Heart left ventricle (tissue), 16 donors: ENCODE data around the gene HSF4. TPM values are rescaled to one million over a fixed set of nuclear protein-coding genes. Genes with fewer than 3 reads are reported as not detected.
A peak's percentile ranks its signal among the peaks of the same experiment; 100 is the strongest.

ENCODE experiments used
- ATAC-seq, 4 donors: fragments of 200-7000 bp; cut with Tn5 transposase; one replicate each; pipeline ENCODE4 v1.9.1; 2020 to 2022; ENCODE audit warnings: moderate library complexity in 4 of 4, mild to moderate bottlenecking in 3 of 4, moderate number of reproducible peaks in 1 of 4
- DNase-seq, 5 donors: peaks; one replicate each; pipeline ENCODE4 v3.0.0-alpha.2; 2020
- H3K27ac ChIP-seq, 12 donors: fragments of 200-600 bp; sonication (generic) in 4 of 12; one replicate each; pipeline versions ENCODE4 v1.5.0 to v1.8.0; 2016 to 2022; ENCODE audit warnings: mild to moderate bottlenecking in 2 of 12
- H3K27me3 ChIP-seq, 9 donors: fragments of 200-600 bp; sonication (generic) in 2 of 9; one replicate each; pipeline versions ENCODE4 v1.5.1 to v1.8.0; 2016 to 2022; ENCODE audit warnings: mild to moderate bottlenecking in 3 of 9
- H3K36me3 ChIP-seq, 9 donors: fragments of 200-600 bp; sonication (generic) in 2 of 9; one replicate each; pipeline versions ENCODE4 v1.5.0 to v1.8.0; 2018 to 2022; ENCODE audit warnings: mild to moderate bottlenecking in 2 of 9
- H3K4me1 ChIP-seq, 12 donors: fragments of 200-600 bp; sonication (generic) in 4 of 12; one replicate each; pipeline versions ENCODE4 v1.5.0 to v1.8.0; 2016 to 2022; ENCODE audit warnings: mild to moderate bottlenecking in 3 of 12
- H3K4me3 ChIP-seq, 12 donors: fragments of 200-600 bp; sonication (generic) in 4 of 12; one replicate each; pipeline versions ENCODE4 v1.5.0 to v1.8.0; 2017 to 2022; ENCODE audit warnings: mild to moderate bottlenecking in 9 of 12, moderate library complexity in 4 of 12
- H3K9me3 ChIP-seq, 12 donors: fragments of 200-600 bp; sonication (generic) in 4 of 12; one replicate each; pipeline versions ENCODE4 v1.5.0 to v1.8.0; 2016 to 2022; ENCODE audit warnings: mild to moderate bottlenecking in 1 of 12
- POLR2A ChIP-seq, 2 donors: fragments of 450-650 bp; IDR thresholded peaks; one replicate each; pipeline ENCODE4 v1.6.1; 2017; ENCODE audit warnings: antibody characterized with exemption in 2 of 2, mild to moderate bottlenecking in 2 of 2, moderate library complexity in 2 of 2
- WGBS, 4 donors: extraction: QIAGEN DNeasy Blood & Tissue Kit in 2 of 4; methylation state at CpG; one replicate each; pipeline versions ENCODE4 v1.1.5 to v1.1.7; 2013 to 2018; 5-methylcytosine and 5-hydroxymethylcytosine counted together
- intact Hi-C, 10 donors: fragments of 100-400 bp; cut with DNase I; formaldehyde crosslinking; loops; one replicate each; pipeline versions ENCODE4 v1.11.1 to v1.14.2; 2022
- polyA plus RNA-seq, 2 donors: library from polyadenylated mRNA; stranded (reverse); fragments of 200-250 nt; gene quantifications; one replicate each; pipeline ENCODE4 v1.2.3, GENCODE V29; 2013
- total RNA-seq, 9 donors: library from RNA; depleted of rRNA in 2 of 9; stranded (reverse); fragments of >200 nt in 2 of 9; fragmentation: NEBNext Ultra II Directional in 3 of 9; extraction: Animal tissue kit (Norgen Biotek cat#: 25700) in 3 of 9; gene quantifications; one replicate each; pipeline versions ENCODE4 v1.1.0 to v1.2.4, GENCODE V29; 2016 to 2023
- TF ChIP-seq, protein P1 (sequence below), 12 donors: fragments of 200-600 bp; sonication (generic) in 4 of 12; IDR thresholded peaks; one replicate each; pipeline versions ENCODE4 v1.5.0 to v1.8.0; 2018 to 2022; ENCODE audit warnings: antibody characterized with exemption in 12 of 12, mild to moderate bottlenecking in 5 of 12
- donor health status: ischemic (EF 13 %, LVEDD 7.1; RV severe dilation, severe dysfunction).
- donor health status: healthy with polysubstance abuse.
- donor health status: DM: no; HTN: yes; CAD: no.
- donor health status: DM: no; HTN: no; CAD: no.
- donor health status: ischemic (EF 25% LVEDD 6.9; RV normal size, moderate dysfunction).
- donor health status: ischemic (EF 25% LVEDD 5.7; RV mildly dilated, moderate dysfunction).
- donor health status: healthy.
- donor health status: DM: yes; HTN: yes; CAD: no.
- donor health status: ischemic (EF 35%, LVEDD 5.7; RV mildly dilated, moderate dysfunction).
- donor health status: nonischemic (EF 11% LVEDD 7.7; RV severe dilation, severe dysfunction).
- donor health status: DM: yes; HTN: yes; CAD: no.
- donor health status: PGD.
- donor health status: ischemic (EF 29% LVEDD 5.4; RV normal size, mild dysfunction).
- donor health status: nonischemic (EF 23%, LVEDD 6.1; RV moderate dilation, normal function).

Gene HSF4
- total and polyA plus RNA-seq, 11 donors = 5.9 to 62.5 (median 35.4) TPM

- ATAC-seq (no peak), DNase-seq (no peak)
- TF ChIP-seq, protein P1, sequence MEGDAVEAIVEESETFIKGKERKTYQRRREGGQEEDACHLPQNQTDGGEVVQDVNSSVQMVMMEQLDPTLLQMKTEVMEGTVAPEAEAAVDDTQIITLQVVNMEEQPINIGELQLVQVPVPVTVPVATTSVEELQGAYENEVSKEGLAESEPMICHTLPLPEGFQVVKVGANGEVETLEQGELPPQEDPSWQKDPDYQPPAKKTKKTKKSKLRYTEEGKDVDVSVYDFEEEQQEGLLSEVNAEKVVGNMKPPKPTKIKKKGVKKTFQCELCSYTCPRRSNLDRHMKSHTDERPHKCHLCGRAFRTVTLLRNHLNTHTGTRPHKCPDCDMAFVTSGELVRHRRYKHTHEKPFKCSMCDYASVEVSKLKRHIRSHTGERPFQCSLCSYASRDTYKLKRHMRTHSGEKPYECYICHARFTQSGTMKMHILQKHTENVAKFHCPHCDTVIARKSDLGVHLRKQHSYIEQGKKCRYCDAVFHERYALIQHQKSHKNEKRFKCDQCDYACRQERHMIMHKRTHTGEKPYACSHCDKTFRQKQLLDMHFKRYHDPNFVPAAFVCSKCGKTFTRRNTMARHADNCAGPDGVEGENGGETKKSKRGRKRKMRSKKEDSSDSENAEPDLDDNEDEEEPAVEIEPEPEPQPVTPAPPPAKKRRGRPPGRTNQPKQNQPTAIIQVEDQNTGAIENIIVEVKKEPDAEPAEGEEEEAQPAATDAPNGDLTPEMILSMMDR (IDR thresholded peaks at IDR 0.05) = no peak
- TF ChIP-seq POLR2A (IDR thresholded peaks at IDR 0.05) = no peak
- WGBS, 4 donors = 58 to 66% (median 63%) methylated on average over 5 to 6 of the region's 6 CpGs
- H3K27me3 ChIP-seq = no peaks in the 10 kb centered on the region
- no peaks in the 10 kb centered on the region for H3K9me3 ChIP-seq
- H3K36me3 ChIP-seq = peaks cover 0 to 77% (median 61%) of the 10 kb centered on the region in 9 donors
- intact Hi-C loops = no loop called here
- H3K4me3 ChIP-seq = no peak overlapping the region
- H3K4me1 ChIP-seq = peaks cover 0 to 38% (median 20%) of the 10 kb centered on the region in 12 donors
- no peak overlapping the region for H3K27ac ChIP-seq
Measured at GRCh38 chr16:67197704-67198103, 33.2 kb downstream of the HSF4 start.

DNA sequence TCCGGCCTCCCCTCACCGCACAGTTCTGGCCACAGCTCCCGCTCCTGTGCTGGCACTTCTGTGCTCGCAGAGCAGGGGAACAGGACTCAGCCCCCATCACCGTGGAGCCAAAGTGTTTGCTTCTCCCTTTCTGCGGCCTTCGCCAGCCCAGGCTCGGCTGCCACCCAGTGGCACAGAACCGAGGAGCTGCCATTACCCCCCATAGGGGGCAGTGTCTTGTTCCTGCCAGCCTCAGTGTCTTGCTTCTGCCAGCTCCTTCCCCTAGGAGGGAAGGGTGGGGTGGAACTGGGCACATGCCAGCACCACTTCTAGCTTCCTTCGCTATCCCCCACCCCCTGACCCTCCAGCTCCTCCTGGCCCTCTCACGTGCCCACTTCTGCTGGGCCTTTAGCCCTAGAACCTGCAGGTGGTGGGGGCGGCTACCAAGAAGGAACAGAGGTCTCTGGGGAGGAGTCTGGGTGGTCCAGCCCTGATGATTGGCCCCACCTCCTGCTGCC lies 33.7 kb downstream of the HSF4 start:
- Histone ChIP-seq H3K4me1 (peaks cover 0 to 32% (median 14%) of the 10 kb centered on the region in 12 donors), H3K27me3 (no peaks in the 10 kb centered on the region), H3K36me3 (peaks cover 0 to 83% (median 67%) of the 10 kb centered on the region in 9 donors), H3K27ac (peak overlapping the region in 1 of 12 donors; percentile 27), H3K4me3 (no peak overlapping the region), H3K9me3 (no peaks in the 10 kb centered on the region)
- 47 to 64% (median 56%) methylated on average over 12 of the region's 12 CpGs for WGBS, 4 donors
- intact Hi-C loops = no loop called here
- no peak for DNase-seq
- TF ChIP-seq POLR2A (IDR thresholded peaks at IDR 0.05) = no peak
- TF ChIP-seq, protein P1 (IDR thresholded peaks at IDR 0.05) = peak; percentile 39 to 75 (median 54)
- ATAC-seq = peak in 3 of 4 donors; percentile 36 to 59 (median 53)

- Histone ChIP-seq H3K9me3 (no peaks in the 10 kb centered on the region), H3K36me3 (peaks cover 0 to 86% (median 68%) of the 10 kb centered on the region in 9 donors), H3K4me3 (peak within 1 kb of the TSS in 1 of 12 donors; percentile 7), H3K4me1 (peaks cover 0 to 23% (median 9%) of the 10 kb centered on the region in 12 donors), H3K27ac (peak within 1 kb of the TSS in 1 of 12 donors; percentile 27), H3K27me3 (no peaks in the 10 kb centered on the region)
- ATAC-seq = peak in 3 of 4 donors; percentile 4 to 32 (median 7)
- no peak for DNase-seq
- WGBS, 4 donors = 47 to 72% (median 55%) methylated on average over 14 to 61 of the region's 61 CpGs
- TF ChIP-seq, protein P1 (IDR thresholded peaks at IDR 0.05) = peak in 5 of 12 donors; percentile 13 to 40 (median 36)
- TF ChIP-seq POLR2A (IDR thresholded peaks at IDR 0.05) = no peak
- intact Hi-C loops = no loop called here
Measured at GRCh38 chr16:67199011-67199807, 34.7 kb downstream of the HSF4 start, which contains the start of gene ELMO3. TSS of gene ELMO3 (plus strand) at chr16:67199131. CDS start at chr16:67199327, 196 bp downstream.

DNA sequence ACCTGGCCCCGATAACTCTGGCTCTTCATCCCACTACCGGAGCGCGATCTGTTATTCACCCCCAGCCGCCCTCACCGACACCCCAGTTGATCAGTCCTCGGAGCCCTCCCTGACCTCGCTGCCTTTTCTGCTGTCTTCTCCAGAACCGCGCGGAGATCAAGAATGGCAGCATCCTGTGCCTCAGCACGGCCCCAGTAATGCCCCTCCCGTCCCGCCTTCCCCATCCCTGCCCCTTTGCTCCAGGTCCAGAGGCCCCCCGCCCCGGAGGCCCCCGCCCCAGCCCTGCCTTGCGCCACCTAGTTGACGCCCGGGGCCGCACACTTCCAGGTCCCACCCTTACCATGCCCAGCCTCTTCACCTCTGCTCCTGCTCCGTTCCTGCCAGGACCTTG lies 35.3 kb downstream of the HSF4 start:
- no peak for TF ChIP-seq POLR2A (IDR thresholded peaks at IDR 0.05)
- TF ChIP-seq, protein P1 (IDR thresholded peaks at IDR 0.05) = no peak
- H3K4me3 ChIP-seq = no peak overlapping the region
- no peaks in the 10 kb centered on the region for H3K27me3 ChIP-seq
- no peak overlapping the region for H3K27ac ChIP-seq
- ATAC-seq (peak in 3 of 4 donors; percentile 6 to 24 (median 8)), DNase-seq (no peak)
- H3K36me3 ChIP-seq = peaks cover 0 to 84% (median 64%) of the 10 kb centered on the region in 9 donors
- whole genome bisulfite sequencing, 4 donors = 42 to 63% (median 59%) methylated on average over 20 to 22 of the region's 22 CpGs
- intact Hi-C loops = no loop called here
- H3K9me3 ChIP-seq = no peaks in the 10 kb centered on the region
- peaks cover 0 to 19% (median 9%) of the 10 kb centered on the region in 12 donors for H3K4me1 ChIP-seq
